Progenitor cell of endocrine pancreas (in vitro differentiated cells): ENCODE measurements around the gene NFIB. TPM values are rescaled to one million over a fixed set of nuclear protein-coding genes. Genes with fewer than 3 reads are reported as not detected.

Experiments used
- DNase-seq: peaks from one replicate; pipeline ENCODE4 v3.0.0; 2021; ENCODE audit warnings: low spot score; ENCODE audit not compliant: unreplicated experiment
- H3K27ac Mint-ChIP-seq: 2 replicates; pipeline ENCODE4 v1.8.0; 2021; ENCODE audit warnings: mild to moderate bottlenecking, moderate library complexity, mixed read lengths
- H3K27me3 Mint-ChIP-seq: 2 replicates; pipeline ENCODE4 v1.8.0; 2021; ENCODE audit warnings: mixed read lengths
- H3K36me3 Mint-ChIP-seq: 2 replicates; pipeline ENCODE4 v1.8.0; 2022; ENCODE audit warnings: mixed read lengths; ENCODE audit not compliant: insufficient read depth
- H3K4me1 Mint-ChIP-seq: 2 replicates; pipeline ENCODE4 v1.8.0; 2021; ENCODE audit warnings: low read depth, mixed read lengths
- H3K4me3 Mint-ChIP-seq: 2 replicates; pipeline ENCODE4 v1.8.0; 2021; ENCODE audit warnings: low read depth, mild to moderate bottlenecking, moderate library complexity, mixed read lengths
- H3K9me3 Mint-ChIP-seq: 2 replicates; pipeline ENCODE4 v1.8.0; 2021; ENCODE audit warnings: low read depth, mixed read lengths
- total RNA-seq: library from RNA; stranded (reverse); gene quantifications from 2 replicates; pipeline ENCODE4 v1.2.1, GENCODE V29; 2021
- TF ChIP-seq, protein P1 (sequence below): fragments of 200-600 bp; sonication (generic); IDR thresholded peaks from one replicate; pipeline ENCODE4 v1.5.0; 2021; ENCODE audit warnings: antibody characterized with exemption, mild to moderate bottlenecking; ENCODE audit not compliant: unreplicated experiment

NFIB gene
- total RNA-seq, 1 donor from 2014 or later = 15.5 TPM

DNA sequence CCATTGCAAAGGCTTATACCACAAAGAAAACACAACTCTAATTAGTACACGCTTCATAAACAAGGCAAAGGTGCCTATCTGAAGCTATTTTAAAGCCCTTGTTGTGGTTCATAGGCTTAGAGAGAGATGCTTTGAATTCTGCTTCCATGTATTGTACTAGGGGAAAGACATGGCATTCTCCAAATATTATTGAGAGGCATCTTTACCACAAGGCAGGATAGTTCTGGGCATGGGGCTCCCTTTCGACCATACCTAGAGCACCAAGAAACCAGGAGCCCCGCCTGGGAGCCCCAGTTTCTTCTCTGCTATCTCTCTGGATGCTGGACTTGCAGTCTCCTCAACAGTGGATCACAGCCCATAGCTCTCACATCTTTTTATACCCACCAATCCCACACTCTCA lies 93.7 kb downstream of the NFIB start:
- no peaks in the 10 kb centered on the region for H3K9me3 Mint-ChIP-seq
- no peak overlapping the region for H3K4me3 Mint-ChIP-seq
- peaks cover 6% of the 10 kb centered on the region for H3K4me1 Mint-ChIP-seq
- H3K27me3 Mint-ChIP-seq = no peaks in the 10 kb centered on the region
- no peak for DNase-seq
- H3K36me3 Mint-ChIP-seq = peaks cover 1% of the 10 kb centered on the region
- no peak overlapping the region for H3K27ac Mint-ChIP-seq
- TF ChIP-seq, protein P1, sequence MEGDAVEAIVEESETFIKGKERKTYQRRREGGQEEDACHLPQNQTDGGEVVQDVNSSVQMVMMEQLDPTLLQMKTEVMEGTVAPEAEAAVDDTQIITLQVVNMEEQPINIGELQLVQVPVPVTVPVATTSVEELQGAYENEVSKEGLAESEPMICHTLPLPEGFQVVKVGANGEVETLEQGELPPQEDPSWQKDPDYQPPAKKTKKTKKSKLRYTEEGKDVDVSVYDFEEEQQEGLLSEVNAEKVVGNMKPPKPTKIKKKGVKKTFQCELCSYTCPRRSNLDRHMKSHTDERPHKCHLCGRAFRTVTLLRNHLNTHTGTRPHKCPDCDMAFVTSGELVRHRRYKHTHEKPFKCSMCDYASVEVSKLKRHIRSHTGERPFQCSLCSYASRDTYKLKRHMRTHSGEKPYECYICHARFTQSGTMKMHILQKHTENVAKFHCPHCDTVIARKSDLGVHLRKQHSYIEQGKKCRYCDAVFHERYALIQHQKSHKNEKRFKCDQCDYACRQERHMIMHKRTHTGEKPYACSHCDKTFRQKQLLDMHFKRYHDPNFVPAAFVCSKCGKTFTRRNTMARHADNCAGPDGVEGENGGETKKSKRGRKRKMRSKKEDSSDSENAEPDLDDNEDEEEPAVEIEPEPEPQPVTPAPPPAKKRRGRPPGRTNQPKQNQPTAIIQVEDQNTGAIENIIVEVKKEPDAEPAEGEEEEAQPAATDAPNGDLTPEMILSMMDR = no peak

DNA sequence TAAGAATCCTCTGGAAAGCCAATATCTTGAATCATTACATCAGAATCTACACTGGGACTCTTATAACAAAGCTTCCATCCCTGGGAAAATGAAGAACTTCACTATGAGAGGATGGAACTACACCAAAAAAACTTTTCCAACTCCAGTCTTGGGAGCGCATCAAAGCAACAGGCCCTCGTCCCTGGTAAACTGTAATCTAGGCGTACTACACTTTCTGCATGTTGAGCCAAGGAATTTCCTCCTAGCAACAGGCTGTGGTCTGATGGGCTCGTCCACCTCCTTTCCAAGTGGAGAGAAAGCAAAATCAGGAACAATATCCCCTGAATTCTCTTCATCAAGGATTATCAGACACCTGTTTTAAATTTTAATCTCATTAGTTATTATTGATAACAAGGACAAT lies 94.1 kb downstream of the NFIB start:
- H3K9me3 Mint-ChIP-seq = no peaks in the 10 kb centered on the region
- no peak overlapping the region for H3K4me3 Mint-ChIP-seq
- H3K36me3 Mint-ChIP-seq = peaks cover under 1% of the 10 kb centered on the region
- DNase-seq = no peak
- no peaks in the 10 kb centered on the region for H3K27me3 Mint-ChIP-seq
- peak overlapping the region; percentile 39 for H3K27ac Mint-ChIP-seq
- TF ChIP-seq, protein P1 = no peak
- H3K4me1 Mint-ChIP-seq = peaks cover 6% of the 10 kb centered on the region

DNA sequence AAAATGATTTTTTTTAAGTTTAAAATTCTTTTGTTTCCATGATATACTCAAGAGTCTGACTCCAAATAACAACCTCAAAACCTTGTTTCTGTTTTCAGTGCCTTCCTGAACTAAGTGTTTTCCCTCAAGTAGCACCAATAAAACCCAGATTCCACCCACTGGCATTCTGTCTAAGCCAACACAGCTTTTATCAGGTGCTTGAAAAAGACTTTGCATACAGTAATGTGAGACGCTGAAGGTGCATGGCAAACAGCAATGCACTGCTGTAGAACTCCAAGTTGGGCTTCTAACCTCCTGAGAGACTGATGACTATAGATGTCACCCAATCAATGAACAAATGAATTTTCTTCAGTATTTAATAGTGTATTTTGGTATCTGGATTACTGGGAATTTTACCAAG lies 95.7 kb downstream of the NFIB start:
- H3K36me3 Mint-ChIP-seq = no peaks in the 10 kb centered on the region
- DNase-seq = no peak
- H3K27me3 Mint-ChIP-seq = no peaks in the 10 kb centered on the region
- peaks cover 6% of the 10 kb centered on the region for H3K4me1 Mint-ChIP-seq
- TF ChIP-seq, protein P1 = no peak
- H3K4me3 Mint-ChIP-seq = no peak overlapping the region
- no peak overlapping the region for H3K27ac Mint-ChIP-seq
- H3K9me3 Mint-ChIP-seq = no peaks in the 10 kb centered on the region

DNA sequence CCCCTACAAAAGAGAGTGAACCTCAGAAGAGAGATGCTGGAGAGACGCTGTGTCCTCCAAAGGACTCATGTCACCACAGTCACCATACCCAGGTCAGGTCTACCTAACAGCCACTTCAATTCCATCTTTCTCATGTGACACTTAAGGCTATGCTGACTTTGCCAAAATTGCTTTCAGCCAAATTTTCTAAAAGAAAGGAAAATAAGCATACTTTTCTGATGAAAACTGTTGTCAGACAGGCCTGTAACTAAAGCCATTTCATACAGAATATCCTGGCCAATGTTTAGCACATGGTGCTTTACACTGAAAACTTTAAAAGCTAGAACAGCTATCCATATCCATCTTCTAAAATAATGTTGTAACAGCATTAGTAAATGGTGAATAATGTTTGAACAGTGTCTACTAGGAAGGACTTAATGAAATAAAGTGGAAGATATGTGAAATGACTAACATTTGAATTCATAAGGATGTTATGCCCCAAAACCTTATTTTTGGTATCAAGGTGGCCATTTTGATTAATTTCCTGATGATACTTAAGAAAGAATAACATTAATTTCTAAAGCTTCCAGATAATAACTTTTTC lies 97.2 kb downstream of the NFIB start:
- no peak for DNase-seq
- Mint-ChIP-seq H3K36me3 (no peaks in the 10 kb centered on the region), H3K4me1 (peaks cover 14% of the 10 kb centered on the region), H3K4me3 (no peak overlapping the region), H3K9me3 (peaks cover 4% of the 10 kb centered on the region), H3K27ac (no peak overlapping the region), H3K27me3 (no peaks in the 10 kb centered on the region)
- TF ChIP-seq, protein P1 = no peak

DNA sequence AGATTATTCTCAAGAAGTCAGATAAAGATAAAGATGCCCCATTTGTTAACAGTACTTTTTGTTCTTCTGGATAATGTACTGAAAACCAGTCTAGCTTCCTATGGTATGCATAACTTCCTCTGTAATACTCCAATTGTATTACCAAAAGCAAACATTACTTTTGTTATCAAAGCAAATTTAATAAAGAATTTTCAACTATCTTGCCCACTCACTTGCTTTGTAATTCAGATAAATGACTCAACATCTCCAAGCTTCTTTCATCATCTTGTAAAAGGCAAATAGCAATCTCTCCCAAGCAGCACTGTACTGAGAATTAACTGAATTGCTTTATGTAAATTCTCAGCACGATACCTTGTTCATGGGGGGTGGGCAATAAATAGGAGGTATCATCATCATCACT lies 98.3 kb downstream of the NFIB start:
- H3K36me3 Mint-ChIP-seq = no peaks in the 10 kb centered on the region
- no peak overlapping the region for H3K27ac Mint-ChIP-seq
- H3K9me3 Mint-ChIP-seq = peaks cover 4% of the 10 kb centered on the region
- TF ChIP-seq, protein P1 = no peak
- peaks cover 16% of the 10 kb centered on the region for H3K4me1 Mint-ChIP-seq
- no peaks in the 10 kb centered on the region for H3K27me3 Mint-ChIP-seq
- no peak for DNase-seq
- H3K4me3 Mint-ChIP-seq = no peak overlapping the region
